Stimulated activated CD8-positive, alpha-beta memory T cell treated with anti-CD3 and anti-CD28 coated beads, Interleukin-7, amount 100 ng/mL, for 48 hours (primary cell): Measurements from ENCODE around the gene SLC36A3.
"Not testable (repeated sequence)": the region's sequence is repeated elsewhere in the genome, so short reads cannot be mapped to it uniquely, and the experiment has no call there.

ENCODE experiments used
- DNase-seq, 2 donors: peaks; one replicate each; pipeline ENCODE4 v3.0.0-alpha.2; 2020; ENCODE audit warnings: low read depth in 1 of 2; ENCODE audit errors: extremely low read depth in 1 of 2

Gene SLC36A3

GRCh38 chr5:151240924-151241635, 62.5 kb downstream of the SLC36A3 start:
- DNase-seq = no peak

- DNase-seq = not testable (repeated sequence)
Measured at GRCh38 chr5:151240268-151240835, 63.2 kb downstream of the SLC36A3 start.

- DNase-seq = peak in 1 of 2 donors; percentile 41
Measured at GRCh38 chr5:151239237-151239861, 64.2 kb downstream of the SLC36A3 start.

- DNase-seq = no peak
Measured at GRCh38 chr5:151238303-151238741, 65.2 kb downstream of the SLC36A3 start.

GRCh38 chr5:151237685-151238084, 65.9 kb downstream of the SLC36A3 start:
- no peak for DNase-seq

- no peak for DNase-seq
Measured at GRCh38 chr5:151236888-151237287, 66.7 kb downstream of the SLC36A3 start.

- DNase-seq = not testable (repeated sequence)
Measured at GRCh38 chr5:151235239-151235571, 68.4 kb downstream of the SLC36A3 start.

GRCh38 chr5:151234476-151235238, 68.9 kb downstream of the SLC36A3 start:
- DNase-seq = no peak

- DNase-seq = no peak
Measured at GRCh38 chr5:151233616-151234085, 69.9 kb downstream of the SLC36A3 start.

- no peak for DNase-seq
Measured at GRCh38 chr5:151231359-151231758, 72.2 kb downstream of the SLC36A3 start.

GRCh38 chr5:151230048-151230680, 73.4 kb downstream of the SLC36A3 start:
- DNase-seq = no peak

GRCh38 chr5:151228986-151229385, 74.6 kb downstream of the SLC36A3 start:
- no peak for DNase-seq

GRCh38 chr5:151227918-151228447, 75.6 kb downstream of the SLC36A3 start:
- DNase-seq = no peak
